Measurements from ENCODE around the gene JADE3.

DNA sequence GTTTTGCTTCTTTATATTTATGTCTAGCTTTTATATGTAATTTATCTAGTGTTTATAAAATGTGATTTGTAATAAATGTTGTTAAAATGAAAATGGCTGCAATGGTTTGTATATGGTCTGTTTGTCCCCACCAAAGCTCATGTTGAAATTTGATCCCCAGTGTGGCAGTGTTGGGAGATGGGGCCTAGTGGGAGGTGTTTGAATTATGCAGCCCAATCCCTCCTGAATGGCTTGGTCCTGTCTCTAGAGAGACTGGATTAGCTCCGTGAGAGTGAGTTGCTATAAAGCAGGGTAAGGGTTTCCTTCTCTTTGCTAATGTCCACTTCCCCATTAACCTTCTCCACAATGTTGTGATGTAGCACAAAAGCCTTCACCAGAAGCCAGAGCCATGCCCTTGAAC, 30.0 kb upstream of the JADE3 start:
- TF ChIP-seq CTCF (IDR thresholded peaks at IDR 0.05; ENCODE audit: poor library complexity), result no peak
- no peak for TF ChIP-seq EZH2 (IDR thresholded peaks at IDR 0.05; ENCODE audit: borderline replicate concordance)
